HL-60 (cell line): ENCODE data around the gene MEF2A.

ENCODE experiments used
- TF ChIP-seq, protein P1 (sequence below): IDR thresholded peaks from 2 replicates; pipeline ENCODE4 v1.6.1; 2012; ENCODE audit warnings: low read depth; ENCODE audit not compliant: insufficient replicate concordance
- TF ChIP-seq, protein P2 (sequence below): IDR thresholded peaks from one replicate; pipeline ENCODE4 v1.5.1; 2011; ENCODE audit warnings: low read length, control low read depth, inconsistent platforms; ENCODE audit not compliant: insufficient read depth

DNA sequence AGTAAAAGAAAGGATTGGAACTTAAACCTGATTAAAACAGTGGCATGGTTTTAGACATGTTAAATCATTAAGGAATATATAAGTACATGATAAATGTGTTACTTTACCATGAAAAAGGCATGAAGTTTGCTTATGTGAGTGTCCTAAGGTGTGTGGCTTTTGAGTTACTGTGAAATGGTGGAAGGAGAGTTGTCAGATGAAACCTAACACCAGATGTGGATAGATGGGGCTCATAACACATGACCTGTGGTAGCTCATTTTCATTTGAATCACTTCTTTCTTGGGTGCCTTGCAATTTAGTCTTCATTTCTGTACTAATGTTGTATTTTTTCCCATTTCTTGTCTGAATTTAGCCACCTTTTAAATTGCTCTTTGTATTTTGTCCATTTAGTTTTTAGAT, 13.0 kb downstream of the MEF2A start:
- TF ChIP-seq, protein P1, sequence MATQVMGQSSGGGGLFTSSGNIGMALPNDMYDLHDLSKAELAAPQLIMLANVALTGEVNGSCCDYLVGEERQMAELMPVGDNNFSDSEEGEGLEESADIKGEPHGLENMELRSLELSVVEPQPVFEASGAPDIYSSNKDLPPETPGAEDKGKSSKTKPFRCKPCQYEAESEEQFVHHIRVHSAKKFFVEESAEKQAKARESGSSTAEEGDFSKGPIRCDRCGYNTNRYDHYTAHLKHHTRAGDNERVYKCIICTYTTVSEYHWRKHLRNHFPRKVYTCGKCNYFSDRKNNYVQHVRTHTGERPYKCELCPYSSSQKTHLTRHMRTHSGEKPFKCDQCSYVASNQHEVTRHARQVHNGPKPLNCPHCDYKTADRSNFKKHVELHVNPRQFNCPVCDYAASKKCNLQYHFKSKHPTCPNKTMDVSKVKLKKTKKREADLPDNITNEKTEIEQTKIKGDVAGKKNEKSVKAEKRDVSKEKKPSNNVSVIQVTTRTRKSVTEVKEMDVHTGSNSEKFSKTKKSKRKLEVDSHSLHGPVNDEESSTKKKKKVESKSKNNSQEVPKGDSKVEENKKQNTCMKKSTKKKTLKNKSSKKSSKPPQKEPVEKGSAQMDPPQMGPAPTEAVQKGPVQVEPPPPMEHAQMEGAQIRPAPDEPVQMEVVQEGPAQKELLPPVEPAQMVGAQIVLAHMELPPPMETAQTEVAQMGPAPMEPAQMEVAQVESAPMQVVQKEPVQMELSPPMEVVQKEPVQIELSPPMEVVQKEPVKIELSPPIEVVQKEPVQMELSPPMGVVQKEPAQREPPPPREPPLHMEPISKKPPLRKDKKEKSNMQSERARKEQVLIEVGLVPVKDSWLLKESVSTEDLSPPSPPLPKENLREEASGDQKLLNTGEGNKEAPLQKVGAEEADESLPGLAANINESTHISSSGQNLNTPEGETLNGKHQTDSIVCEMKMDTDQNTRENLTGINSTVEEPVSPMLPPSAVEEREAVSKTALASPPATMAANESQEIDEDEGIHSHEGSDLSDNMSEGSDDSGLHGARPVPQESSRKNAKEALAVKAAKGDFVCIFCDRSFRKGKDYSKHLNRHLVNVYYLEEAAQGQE: no peak
- TF ChIP-seq, protein P2, sequence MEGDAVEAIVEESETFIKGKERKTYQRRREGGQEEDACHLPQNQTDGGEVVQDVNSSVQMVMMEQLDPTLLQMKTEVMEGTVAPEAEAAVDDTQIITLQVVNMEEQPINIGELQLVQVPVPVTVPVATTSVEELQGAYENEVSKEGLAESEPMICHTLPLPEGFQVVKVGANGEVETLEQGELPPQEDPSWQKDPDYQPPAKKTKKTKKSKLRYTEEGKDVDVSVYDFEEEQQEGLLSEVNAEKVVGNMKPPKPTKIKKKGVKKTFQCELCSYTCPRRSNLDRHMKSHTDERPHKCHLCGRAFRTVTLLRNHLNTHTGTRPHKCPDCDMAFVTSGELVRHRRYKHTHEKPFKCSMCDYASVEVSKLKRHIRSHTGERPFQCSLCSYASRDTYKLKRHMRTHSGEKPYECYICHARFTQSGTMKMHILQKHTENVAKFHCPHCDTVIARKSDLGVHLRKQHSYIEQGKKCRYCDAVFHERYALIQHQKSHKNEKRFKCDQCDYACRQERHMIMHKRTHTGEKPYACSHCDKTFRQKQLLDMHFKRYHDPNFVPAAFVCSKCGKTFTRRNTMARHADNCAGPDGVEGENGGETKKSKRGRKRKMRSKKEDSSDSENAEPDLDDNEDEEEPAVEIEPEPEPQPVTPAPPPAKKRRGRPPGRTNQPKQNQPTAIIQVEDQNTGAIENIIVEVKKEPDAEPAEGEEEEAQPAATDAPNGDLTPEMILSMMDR: no peak
